GM19238 (cell line): ENCODE data around the gene APBA1.
"Not testable (repeated sequence)": the region's sequence is repeated elsewhere in the genome, so short reads cannot be mapped to it uniquely, and the experiment has no call there.

Experiments used
- DNase-seq: peaks from one replicate; pipeline ENCODE4 v3.0.0; 2011; ENCODE audit warnings: low spot score; ENCODE audit not compliant: insufficient read length

The APBA1 gene

DNA sequence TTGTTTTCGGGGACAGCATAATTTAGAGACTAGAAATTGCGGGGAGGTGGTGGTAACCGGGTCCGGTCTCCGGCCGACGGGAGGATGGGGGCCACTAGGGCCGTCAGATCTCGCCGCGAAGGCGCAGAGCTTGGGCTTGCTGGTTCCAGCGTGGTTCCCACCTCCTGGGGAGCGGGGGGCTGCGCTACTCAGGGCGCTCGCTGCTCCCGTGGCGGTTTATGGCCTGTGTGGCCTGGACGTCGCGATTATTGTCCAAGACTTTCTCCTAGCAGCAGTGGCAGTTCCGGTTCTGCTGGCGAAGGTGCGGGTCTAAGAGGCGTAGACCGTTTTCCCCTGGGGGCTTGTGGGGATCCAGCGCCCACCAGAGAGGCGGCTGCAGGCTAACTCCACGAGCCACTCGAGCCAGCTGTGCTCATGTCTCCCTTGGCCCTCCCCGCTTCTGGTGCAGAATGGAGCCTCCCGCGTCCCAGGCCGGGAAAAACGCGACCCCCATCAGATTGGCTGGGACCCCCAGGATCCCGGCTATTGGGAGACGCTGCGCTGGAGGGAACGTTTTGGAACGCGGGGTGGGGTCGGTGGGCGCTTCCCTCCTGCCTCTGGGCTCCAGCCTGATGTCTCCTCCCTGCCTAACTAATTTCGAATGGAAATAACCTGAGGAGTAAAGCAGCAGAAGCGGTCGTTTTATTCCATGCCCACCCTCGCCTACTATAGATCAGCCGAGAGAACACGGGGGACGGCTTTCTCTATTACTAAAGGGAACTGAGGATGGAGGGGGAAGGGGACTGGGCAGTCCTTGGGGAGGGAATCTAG is 260.0 kb downstream of the APBA1 start:
- no peak for DNase-seq

GRCh38 chr9:69411246-69411645 is 260.9 kb downstream of the APBA1 start:
- DNase-seq = no peak

DNA sequence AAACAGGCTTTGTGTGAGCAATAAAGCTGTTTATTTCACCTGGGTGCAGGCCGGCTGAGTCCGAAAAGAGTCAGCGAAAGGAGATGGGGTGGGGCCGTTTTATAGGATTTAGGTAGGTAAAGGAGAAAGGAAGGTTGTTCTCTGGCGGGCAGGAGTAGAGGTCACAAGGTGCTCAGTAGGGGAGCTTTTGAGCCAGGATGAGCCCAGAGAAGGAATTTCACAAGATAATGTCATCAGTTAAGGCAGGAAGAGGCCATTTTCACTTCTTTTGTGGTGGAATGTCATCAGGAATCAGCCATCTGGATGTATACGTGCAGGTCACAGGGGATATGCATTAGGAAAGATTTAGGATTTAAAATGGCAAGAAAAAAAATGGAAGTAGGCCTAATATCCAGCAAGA is 262.2 kb downstream of the APBA1 start:
- DNase-seq = not testable (repeated sequence)

GRCh38 chr9:69400470-69400869 is 271.7 kb downstream of the APBA1 start:
- no peak for DNase-seq

- DNase-seq = no peak
These were observed 274.6 kb downstream of the APBA1 start for GRCh38 chr9:69397384-69398214.

GRCh38 chr9:69396759-69397158 is 275.4 kb downstream of the APBA1 start:
- DNase-seq = no peak

DNA sequence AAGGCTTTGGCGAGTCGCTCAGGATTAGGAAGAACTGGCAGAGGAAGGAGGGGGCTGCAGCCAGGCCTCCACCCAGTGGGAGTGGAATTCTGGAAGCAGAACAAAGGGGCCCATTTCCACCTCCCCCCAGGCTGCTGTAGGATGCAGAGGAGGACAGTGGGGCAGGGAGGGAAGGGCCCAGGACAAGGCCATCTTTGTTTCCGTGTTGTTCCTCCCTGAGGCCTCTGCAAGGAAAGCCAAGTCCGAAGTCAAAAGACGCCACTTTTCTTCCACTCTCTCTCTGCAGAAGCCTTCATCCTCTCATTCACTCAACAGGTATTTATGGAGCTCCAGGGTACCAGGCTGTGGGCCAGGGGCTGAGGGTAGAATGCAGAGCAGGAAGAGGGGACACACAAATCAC is 276.5 kb downstream of the APBA1 start:
- no peak for DNase-seq

DNA sequence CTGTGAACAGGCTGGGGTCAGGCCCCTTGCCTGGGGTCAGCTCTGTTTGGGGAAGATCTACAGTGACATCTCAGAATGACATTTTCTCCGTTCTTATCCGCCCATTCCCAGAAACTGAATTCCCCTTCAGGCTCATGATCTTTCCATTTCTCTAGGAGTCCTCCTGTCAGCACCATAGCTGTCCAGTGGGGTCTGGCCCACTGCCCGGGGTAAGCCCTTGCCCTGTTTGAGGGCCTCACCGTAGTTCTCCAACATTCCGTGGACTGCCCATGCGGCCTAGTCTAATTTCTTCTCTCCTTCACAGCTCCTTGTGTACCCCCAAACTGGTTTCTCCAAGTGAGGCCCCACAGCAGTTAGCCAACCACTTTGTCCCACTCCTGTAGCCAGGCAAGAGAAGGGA is 278.7 kb downstream of the APBA1 start:
- DNase-seq = no peak

GRCh38 chr9:69392826-69393225 is 279.3 kb downstream of the APBA1 start:
- no peak for DNase-seq

DNA sequence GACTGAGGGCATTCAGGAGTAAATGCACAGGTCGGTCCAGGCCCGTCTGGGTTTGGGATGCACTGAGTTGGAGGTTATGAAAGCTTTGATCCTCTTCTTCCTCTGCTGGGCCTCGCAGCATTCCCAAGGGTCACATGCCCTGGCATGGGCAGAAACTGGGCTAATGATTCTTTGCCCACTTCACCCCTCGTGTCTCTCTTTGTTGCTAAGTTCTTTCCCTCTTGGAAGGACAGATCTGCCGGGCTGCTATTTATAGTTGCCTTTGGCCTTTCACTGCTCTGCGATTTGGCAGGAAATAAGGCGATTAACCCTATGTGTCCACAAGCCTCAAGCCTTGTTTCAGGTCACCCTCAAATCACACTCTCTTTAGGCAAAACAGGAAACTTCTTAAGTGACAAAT is 280.2 kb downstream of the APBA1 start:
- no peak for DNase-seq

GRCh38 chr9:69391487-69391886 is 280.7 kb downstream of the APBA1 start:
- DNase-seq = no peak

DNA sequence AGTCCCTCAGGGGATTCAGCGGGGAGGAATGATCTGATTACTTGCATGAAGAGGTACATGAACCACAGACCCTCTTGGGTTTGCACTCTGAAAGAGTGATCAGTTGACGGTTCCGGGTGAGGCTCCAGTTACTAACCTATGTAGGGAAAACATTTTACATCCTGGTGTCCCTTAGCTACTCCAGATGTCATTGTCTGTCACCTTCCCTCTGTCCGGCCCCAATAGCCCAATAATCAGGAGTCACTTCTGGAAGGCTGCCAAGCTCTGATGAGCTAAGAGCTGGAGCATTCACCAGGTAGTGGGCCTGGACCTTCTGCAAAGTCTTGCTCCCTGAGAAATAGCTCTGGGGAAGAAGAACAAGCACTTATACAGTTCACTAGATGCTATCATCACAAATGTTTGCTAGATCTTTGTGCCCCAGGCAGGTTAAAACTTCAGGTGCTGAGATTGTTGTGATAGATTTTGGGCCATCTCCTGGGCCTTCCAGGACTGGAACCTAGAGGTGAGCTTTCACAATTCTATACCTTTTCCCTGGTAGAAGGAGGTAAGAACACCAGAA is 282.7 kb downstream of the APBA1 start:
- DNase-seq = no peak

DNA sequence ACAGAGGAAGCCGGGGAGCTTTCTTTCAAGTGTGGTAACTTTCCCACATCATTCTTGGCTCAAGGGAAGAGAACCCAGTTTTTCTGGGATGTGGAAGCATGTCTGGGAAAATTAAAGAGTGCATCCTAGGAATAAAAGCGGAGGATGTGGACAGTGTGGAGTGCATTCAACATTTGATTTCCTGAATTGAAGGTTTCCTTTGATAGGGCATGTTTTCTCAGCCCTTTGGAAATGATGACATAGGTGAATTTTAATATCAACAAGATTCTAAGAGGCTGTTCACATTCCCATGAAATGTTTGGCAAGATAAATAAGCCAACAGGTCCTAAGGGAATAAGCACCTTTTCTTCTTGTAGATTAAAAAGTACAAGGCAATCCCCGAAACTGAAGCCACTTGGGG is 283.6 kb downstream of the APBA1 start:
- DNase-seq = no peak

GRCh38 chr9:69386651-69387050 is 285.5 kb downstream of the APBA1 start:
- no peak for DNase-seq

- DNase-seq = no peak
These were observed 286.6 kb downstream of the APBA1 start for GRCh38 chr9:69385581-69386033.

DNA sequence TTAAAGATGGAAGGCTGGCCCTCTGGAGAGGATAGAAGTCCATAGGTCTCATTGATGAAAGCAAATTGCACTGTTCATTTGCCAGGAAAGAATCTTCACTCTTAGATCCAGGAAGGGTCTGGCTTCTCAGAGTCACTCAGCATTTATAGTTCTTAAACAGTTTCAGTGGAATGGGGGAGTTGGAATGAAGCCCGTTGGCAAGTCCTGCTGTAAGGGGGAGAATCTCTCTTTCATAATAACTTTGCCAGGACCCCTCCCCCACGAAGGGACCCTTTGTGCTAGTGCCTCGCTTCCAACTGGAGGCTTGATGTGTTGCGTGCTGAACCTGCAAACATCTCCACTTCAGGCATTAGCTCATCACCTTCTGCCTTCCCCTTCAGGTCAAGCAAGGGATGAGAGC is 290.0 kb downstream of the APBA1 start:
- no peak for DNase-seq

DNA sequence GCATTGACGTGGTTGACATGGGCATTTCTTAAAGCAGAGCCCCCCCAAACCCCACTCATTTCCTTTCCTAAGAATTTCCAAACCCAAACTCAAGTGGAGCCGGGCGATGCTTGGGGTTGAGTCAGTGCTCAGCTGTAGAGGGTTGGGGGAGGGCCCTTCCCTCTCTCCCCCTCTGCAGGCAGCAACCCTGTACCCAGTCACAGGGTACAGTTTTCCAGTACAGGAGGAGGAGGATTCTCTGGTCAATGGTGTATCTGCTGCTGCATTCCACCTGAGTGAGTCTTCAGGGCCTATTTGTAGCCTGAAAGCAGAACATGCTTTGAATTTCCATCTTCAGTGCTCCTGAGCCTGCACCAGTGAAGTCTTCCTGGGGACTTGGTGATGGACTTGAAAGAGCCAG is 291.4 kb downstream of the APBA1 start:
- DNase-seq = no peak

DNA sequence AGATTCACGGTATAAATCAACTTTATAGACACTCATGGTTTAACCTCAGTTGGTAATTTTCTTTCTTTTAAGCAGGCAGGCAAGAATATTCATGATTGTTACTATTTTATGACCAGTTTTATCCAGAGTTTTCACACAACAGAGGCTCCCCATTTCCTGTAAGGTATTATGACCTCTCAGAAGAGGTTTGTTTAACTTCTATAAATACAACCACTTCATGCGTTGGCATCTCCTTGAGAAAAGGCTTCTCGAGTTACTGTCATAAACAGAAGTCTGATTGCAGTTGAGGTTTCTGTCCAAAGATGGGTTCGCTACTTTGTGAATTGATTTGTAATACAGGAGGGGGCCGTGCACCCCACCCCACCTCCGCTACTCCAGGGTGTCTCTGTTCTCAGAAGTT is 291.9 kb downstream of the APBA1 start:
- DNase-seq = no peak

- DNase-seq = no peak
These were observed 292.7 kb downstream of the APBA1 start for GRCh38 chr9:69379270-69379982.

GRCh38 chr9:69377981-69378380 is 294.2 kb downstream of the APBA1 start:
- DNase-seq = no peak
